Lung (tissue), 12 donors: Measurements from ENCODE around the gene SLC6A13. TPM values are rescaled to one million over a fixed set of nuclear protein-coding genes. Genes with fewer than 3 reads are reported as not detected.
A peak's percentile ranks its signal among the peaks of the same experiment; 100 is the strongest.

Source experiments
- ATAC-seq: fragments of 200-7000 bp; cut with Tn5 transposase; one replicate; pipeline ENCODE4 v1.9.1; 2020; ENCODE audit warnings: moderate number of reproducible peaks; ENCODE audit not compliant: insufficient read depth, low FRiP score
- DNase-seq, 3 donors: peaks; one replicate each; pipeline ENCODE4 v3.0.0-alpha.2; 2013 to 2017
- H3K27ac ChIP-seq, 2 donors: one replicate each; pipeline ENCODE4 v1.5.1; 2013; ENCODE audit warnings: mild to moderate bottlenecking in 2 of 2, moderate library complexity in 2 of 2, control low read depth in 1 of 2, inconsistent platforms in 1 of 2, low read depth in 1 of 2, low read length in 1 of 2
- H3K27me3 ChIP-seq, 3 donors: one replicate each; pipeline ENCODE4 v1.5.1; 2013; ENCODE audit warnings: low read length in 2 of 3; ENCODE audit not compliant: control insufficient read depth in 3 of 3, insufficient read depth in 3 of 3
- H3K36me3 ChIP-seq, 4 donors: one replicate each; pipeline ENCODE4 v1.5.1; 2013; ENCODE audit warnings: low read length in 4 of 4, mild to moderate bottlenecking in 1 of 4, moderate library complexity in 1 of 4; ENCODE audit not compliant: control insufficient read depth in 4 of 4, insufficient read depth in 4 of 4
- H3K4me1 ChIP-seq, 5 donors: one replicate each; pipeline ENCODE4 v1.5.1; 2013; ENCODE audit warnings: low read length in 5 of 5, mild to moderate bottlenecking in 2 of 5, moderate library complexity in 1 of 5; ENCODE audit not compliant: control insufficient read depth in 5 of 5, insufficient read depth in 5 of 5
- H3K4me3 ChIP-seq: one replicate; pipeline ENCODE4 v1.5.1; 2013; ENCODE audit warnings: mild to moderate bottlenecking, control low read depth, moderate library complexity
- H3K9ac ChIP-seq, 2 donors: one replicate each; pipeline ENCODE4 v1.5.1; 2013; ENCODE audit warnings: low read length in 2 of 2, control low read depth in 1 of 2; ENCODE audit not compliant: insufficient read depth in 1 of 2
- H3K9me3 ChIP-seq, 4 donors: one replicate each; pipeline ENCODE4 v1.5.1; 2013; ENCODE audit warnings: low read length in 3 of 4, mild to moderate bottlenecking in 1 of 4, moderate library complexity in 1 of 4; ENCODE audit not compliant: control insufficient read depth in 4 of 4, insufficient read depth in 3 of 4
- WGBS, 2 donors: extraction: QIAGEN DNeasy Blood & Tissue Kit; methylation state at CpG; one replicate each; pipeline ENCODE4 v1.1.7; 2013; 5-methylcytosine and 5-hydroxymethylcytosine counted together
- polyA plus RNA-seq, 2 donors: library from polyadenylated mRNA; stranded (reverse); fragments of 200-250 nt; gene quantifications; one replicate each; pipeline ENCODE4 v1.2.1, GENCODE V29; 2013
- total RNA-seq, 2 donors: library from RNA; depleted of rRNA in 1 of 2; stranded (reverse); fragments of >200 nt in 1 of 2; gene quantifications; one replicate each; pipeline ENCODE4 v1.2.1, GENCODE V29; 2014 to 2021
- TF ChIP-seq, protein P1 (sequence below): IDR thresholded peaks from 2 replicates; pipeline ENCODE4 v1.5.1; 2012; ENCODE audit warnings: mild to moderate bottlenecking; ENCODE audit errors: control extremely low read depth, extremely low read depth
- donor health status: control.
- donor health status: control.
- donor health status: Bipolar disorder and iron deficiency.
- donor health status: healthy.
- donor health status: DM: yes; HTN: yes; CAD: no.

Gene SLC6A13
- total and polyA plus RNA-seq, 4 donors, result 0.46 to 2.4 (median 1.0) TPM

DNA sequence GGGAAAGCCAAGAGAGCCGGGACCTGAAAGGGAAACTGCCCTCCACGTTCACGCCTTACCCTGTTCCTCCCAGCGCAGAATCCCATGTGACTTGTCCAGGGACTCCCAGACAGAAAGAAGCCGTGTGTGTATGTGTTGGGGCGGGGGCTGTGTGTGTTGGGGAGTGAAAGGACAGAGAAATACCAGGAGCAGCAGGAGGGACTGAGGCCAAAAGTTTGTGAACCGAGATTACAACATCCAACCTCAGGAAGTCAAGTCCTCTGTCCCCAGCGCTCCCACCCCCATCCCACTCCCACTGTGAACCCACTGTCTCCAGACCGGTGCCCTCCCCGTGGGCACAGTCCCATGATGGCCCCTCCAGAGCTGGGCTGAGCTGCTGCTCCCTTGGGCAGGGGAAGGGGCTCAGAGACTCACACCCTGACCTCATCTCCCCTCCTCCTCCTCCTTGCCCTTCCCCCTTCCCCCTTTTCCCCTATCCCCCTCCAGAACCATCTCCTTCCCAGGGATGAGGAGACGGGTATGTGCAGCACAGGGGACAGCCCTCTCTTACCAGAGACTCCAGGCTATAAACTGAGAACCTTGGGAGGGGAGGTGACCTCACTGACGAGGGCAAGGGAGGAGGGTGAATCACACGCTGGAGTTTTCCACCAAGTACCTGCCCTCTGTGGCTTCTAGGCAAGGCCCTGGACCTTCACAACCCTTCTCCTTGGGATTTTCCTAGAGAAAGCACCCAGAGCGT lies 48.5 kb downstream of the SLC6A13 start, which contains the start of gene SLC6A12:
Gene SLC6A12, minus strand, starts transcription at position 155 of the 739 bp plus-strand sequence. CDS start 4,171 bp downstream, outside the sequence.
- no peak within 1 kb of the TSS for H3K27ac ChIP-seq
- H3K4me1 ChIP-seq, result peaks cover 0 to 16% (median 7%) of the 10 kb centered on the region in 5 donors
- no peaks in the 10 kb centered on the region for H3K9me3 ChIP-seq
- no peaks in the 10 kb centered on the region for H3K36me3 ChIP-seq
- H3K27me3 ChIP-seq, result no peaks in the 10 kb centered on the region
- H3K4me3 ChIP-seq, result no peak within 1 kb of the TSS
- WGBS, 2 donors, result 28 to 34% methylated on average over 12 to 14 of the region's 14 CpGs
- no peak within 1 kb of the TSS for H3K9ac ChIP-seq
- DNase-seq (no peak), ATAC-seq (no peak)
- TF ChIP-seq, protein P1, sequence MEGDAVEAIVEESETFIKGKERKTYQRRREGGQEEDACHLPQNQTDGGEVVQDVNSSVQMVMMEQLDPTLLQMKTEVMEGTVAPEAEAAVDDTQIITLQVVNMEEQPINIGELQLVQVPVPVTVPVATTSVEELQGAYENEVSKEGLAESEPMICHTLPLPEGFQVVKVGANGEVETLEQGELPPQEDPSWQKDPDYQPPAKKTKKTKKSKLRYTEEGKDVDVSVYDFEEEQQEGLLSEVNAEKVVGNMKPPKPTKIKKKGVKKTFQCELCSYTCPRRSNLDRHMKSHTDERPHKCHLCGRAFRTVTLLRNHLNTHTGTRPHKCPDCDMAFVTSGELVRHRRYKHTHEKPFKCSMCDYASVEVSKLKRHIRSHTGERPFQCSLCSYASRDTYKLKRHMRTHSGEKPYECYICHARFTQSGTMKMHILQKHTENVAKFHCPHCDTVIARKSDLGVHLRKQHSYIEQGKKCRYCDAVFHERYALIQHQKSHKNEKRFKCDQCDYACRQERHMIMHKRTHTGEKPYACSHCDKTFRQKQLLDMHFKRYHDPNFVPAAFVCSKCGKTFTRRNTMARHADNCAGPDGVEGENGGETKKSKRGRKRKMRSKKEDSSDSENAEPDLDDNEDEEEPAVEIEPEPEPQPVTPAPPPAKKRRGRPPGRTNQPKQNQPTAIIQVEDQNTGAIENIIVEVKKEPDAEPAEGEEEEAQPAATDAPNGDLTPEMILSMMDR, result no peak

- Histone ChIP-seq H3K4me3 (no peak overlapping the region), H3K27me3 (no peaks in the 10 kb centered on the region), H3K4me1 (peaks cover 0 to 16% (median 7%) of the 10 kb centered on the region in 5 donors), H3K36me3 (no peaks in the 10 kb centered on the region), H3K9me3 (peaks cover 0 to 2% (median 0%) of the 10 kb centered on the region in 4 donors), H3K27ac (no peak overlapping the region), H3K9ac (no peak overlapping the region)
- DNase-seq (no peak), ATAC-seq (no peak)
- 45 to 54% methylated on average over 12 of the region's 12 CpGs for WGBS, 2 donors
- TF ChIP-seq, protein P1, result no peak
Measured at GRCh38 chr12:213527-213932, 49.1 kb downstream of the SLC6A13 start.

DNA sequence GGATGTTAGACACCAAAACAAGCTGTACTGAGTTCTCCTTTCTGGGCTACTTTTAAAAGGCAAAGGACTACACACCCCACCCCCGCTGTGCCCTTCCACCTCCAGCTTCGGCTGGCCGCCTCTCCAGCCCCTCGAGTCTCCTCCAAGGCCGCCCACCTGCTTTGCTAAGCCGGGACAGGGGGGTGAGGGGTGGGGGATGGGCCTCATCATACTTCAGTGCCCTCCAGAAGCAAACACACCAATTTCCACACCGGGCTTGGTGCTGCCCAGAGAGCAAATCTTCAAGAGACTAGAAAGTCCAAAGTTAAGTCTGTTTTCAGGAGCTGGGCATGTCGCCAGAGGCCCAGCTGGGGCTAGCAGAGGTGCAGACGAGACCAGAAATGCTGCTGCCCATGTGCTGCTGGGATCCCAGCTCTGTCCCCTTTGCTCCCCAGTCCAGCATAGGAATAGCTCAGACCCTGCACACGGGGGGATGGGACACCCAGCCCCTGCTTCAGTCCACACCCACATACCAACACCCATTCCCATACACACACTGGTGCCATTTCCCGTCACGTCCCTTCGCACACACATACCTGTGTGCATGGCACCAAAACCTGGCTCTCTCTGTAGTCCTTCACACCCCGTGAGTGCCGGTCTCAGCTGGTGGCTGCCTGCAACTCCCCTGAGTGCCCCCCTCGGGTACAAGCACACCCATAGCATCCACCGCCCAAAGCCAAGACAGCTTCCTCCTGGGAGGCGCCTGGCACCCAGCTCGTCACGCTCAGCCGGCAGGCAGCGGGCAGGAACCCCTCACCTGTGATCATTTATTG lies 49.7 kb downstream of the SLC6A13 start:
- Histone ChIP-seq H3K4me3 (no peak overlapping the region), H3K9ac (no peak overlapping the region), H3K36me3 (no peaks in the 10 kb centered on the region), H3K4me1 (peaks cover 0 to 16% (median 7%) of the 10 kb centered on the region in 5 donors), H3K27me3 (no peaks in the 10 kb centered on the region), H3K27ac (peak overlapping the region in 1 of 2 donors; percentile 54), H3K9me3 (peaks cover 0 to 2% (median 0%) of the 10 kb centered on the region in 4 donors)
- DNase-seq, result peak; percentile 67 to 82 (median 70)
- TF ChIP-seq, protein P1, result no peak
- WGBS, 2 donors, result 36 to 49% methylated on average over 21 to 22 of the region's 22 CpGs
- ATAC-seq, result no peak
